Psoas muscle (tissue), 8 donors: Measurements from ENCODE around the gene MPPED1. TPM values are rescaled to one million over a fixed set of nuclear protein-coding genes. Genes with fewer than 3 reads are reported as not detected.

Experiments used
- ATAC-seq, 4 donors: fragments of 200-7000 bp; cut with Tn5 transposase; one replicate each; pipeline ENCODE4 v1.9.1; 2020; ENCODE audit warnings: moderate library complexity in 3 of 4, mild to moderate bottlenecking in 2 of 4
- DNase-seq, 2 donors: peaks; one replicate each; pipeline ENCODE4 v3.0.0-alpha.2; 2020
- H3K27ac ChIP-seq: fragments of 200-600 bp; one replicate; pipeline ENCODE4 v1.8.0; 2022
- H3K27me3 ChIP-seq, 3 donors: fragments of 200-600 bp in 1 of 3; one replicate each; pipeline versions ENCODE4 v1.6.1 to v1.8.0; 2013 to 2022; ENCODE audit warnings: low read length in 2 of 3, mild to moderate bottlenecking in 2 of 3, moderate library complexity in 1 of 3; ENCODE audit not compliant: insufficient read depth in 3 of 3
- H3K36me3 ChIP-seq, 2 donors: fragments of 200-600 bp in 1 of 2; one replicate each; pipeline versions ENCODE4 v1.6.1 to v1.8.0; 2013 to 2022; ENCODE audit warnings: low read depth in 1 of 2, mild to moderate bottlenecking in 1 of 2, moderate library complexity in 1 of 2; ENCODE audit not compliant: insufficient read depth in 1 of 2
- H3K4me1 ChIP-seq: fragments of 200-600 bp; one replicate; pipeline ENCODE4 v1.8.0; 2022
- H3K4me3 ChIP-seq: fragments of 200-600 bp; one replicate; pipeline ENCODE4 v1.8.0; 2022; ENCODE audit warnings: mild to moderate bottlenecking
- H3K9me3 ChIP-seq: fragments of 200-600 bp; one replicate; pipeline ENCODE4 v1.8.0; 2022
- WGBS, 3 donors: extraction: QIAGEN DNeasy Blood & Tissue Kit; methylation state at CpG; one replicate each; pipeline versions ENCODE4 v1.1.6 to v1.1.7; 2013; 5-methylcytosine and 5-hydroxymethylcytosine counted together
- intact Hi-C, 2 donors: fragments of 100-400 bp; cut with DNase I; formaldehyde crosslinking; loops; one replicate each; pipeline versions ENCODE4 v1.11.0 to v1.14.2; 2022
- polyA plus RNA-seq, 3 donors: library from polyadenylated mRNA; stranded (reverse); fragments of 200-250 nt; gene quantifications; one replicate each; pipeline ENCODE4 v1.2.3, GENCODE V29; 2013
- total RNA-seq, 4 donors: library from RNA; stranded (reverse); fragmentation: NEBNext Ultra II Directional in 2 of 4; extraction: Animal tissue kit (Norgen Biotek cat#: 25700) in 2 of 4; gene quantifications; one replicate each; pipeline versions ENCODE4 v1.2.1 to v1.2.4, GENCODE V29; 2021 to 2023
- TF ChIP-seq, protein P1 (sequence below): fragments of 200-600 bp; IDR thresholded peaks from one replicate; pipeline ENCODE4 v1.8.0; 2022; ENCODE audit warnings: antibody characterized with exemption
- donor health status: healthy with polysubstance abuse.
- donor health status: DM: no; HTN: no; CAD: no; lungs with moderate emphysema.
- donor health status: Bipolar disorder and iron deficiency.
- donor health status: healthy.
- donor health status: DM: yes; HTN: yes; CAD: no.
- donor health status: DM: no; HTN: no; CAD: no.
- donor health status: DM: no; HTN: no; CAD: no.
- donor health status: DM: yes; HTN: yes; CAD: no.

MPPED1 gene
- total and polyA plus RNA-seq, 7 donors: 0.04 to 0.10 TPM; not detected in 5

DNA sequence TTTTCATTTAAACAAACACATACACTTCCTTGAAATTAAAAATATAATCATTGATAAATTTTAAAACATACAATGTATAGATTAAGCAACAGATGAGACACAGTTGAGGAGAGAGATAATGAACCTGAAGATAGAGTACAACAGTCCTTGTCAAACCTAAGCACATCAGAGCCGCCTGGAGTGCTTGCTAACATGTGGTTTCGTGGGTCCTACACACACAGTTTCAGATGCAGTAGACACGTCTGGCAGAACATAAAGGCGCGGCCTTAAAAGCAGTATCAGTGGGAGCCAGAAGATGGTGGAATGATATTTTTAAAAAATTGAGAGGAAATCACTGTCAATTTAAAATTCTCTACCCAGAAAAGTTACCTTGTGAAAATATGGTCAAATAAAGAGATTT, 134.4 kb downstream of the MPPED1 start:
- no peak overlapping the region for H3K4me3 ChIP-seq
- no peaks in the 10 kb centered on the region for H3K4me1 ChIP-seq
- 85 to 88% (median 86%) methylated on average over 5 of the region's 5 CpGs for WGBS, 3 donors
- DNase-seq: no peak
- H3K9me3 ChIP-seq: no peaks in the 10 kb centered on the region
- ATAC-seq: no peak
- intact Hi-C loops: no loop called here
- H3K27ac ChIP-seq: no peak overlapping the region
- no peaks in the 10 kb centered on the region for H3K36me3 ChIP-seq
- no peaks in the 10 kb centered on the region for H3K27me3 ChIP-seq
- TF ChIP-seq, protein P1, sequence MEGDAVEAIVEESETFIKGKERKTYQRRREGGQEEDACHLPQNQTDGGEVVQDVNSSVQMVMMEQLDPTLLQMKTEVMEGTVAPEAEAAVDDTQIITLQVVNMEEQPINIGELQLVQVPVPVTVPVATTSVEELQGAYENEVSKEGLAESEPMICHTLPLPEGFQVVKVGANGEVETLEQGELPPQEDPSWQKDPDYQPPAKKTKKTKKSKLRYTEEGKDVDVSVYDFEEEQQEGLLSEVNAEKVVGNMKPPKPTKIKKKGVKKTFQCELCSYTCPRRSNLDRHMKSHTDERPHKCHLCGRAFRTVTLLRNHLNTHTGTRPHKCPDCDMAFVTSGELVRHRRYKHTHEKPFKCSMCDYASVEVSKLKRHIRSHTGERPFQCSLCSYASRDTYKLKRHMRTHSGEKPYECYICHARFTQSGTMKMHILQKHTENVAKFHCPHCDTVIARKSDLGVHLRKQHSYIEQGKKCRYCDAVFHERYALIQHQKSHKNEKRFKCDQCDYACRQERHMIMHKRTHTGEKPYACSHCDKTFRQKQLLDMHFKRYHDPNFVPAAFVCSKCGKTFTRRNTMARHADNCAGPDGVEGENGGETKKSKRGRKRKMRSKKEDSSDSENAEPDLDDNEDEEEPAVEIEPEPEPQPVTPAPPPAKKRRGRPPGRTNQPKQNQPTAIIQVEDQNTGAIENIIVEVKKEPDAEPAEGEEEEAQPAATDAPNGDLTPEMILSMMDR: no peak

DNA sequence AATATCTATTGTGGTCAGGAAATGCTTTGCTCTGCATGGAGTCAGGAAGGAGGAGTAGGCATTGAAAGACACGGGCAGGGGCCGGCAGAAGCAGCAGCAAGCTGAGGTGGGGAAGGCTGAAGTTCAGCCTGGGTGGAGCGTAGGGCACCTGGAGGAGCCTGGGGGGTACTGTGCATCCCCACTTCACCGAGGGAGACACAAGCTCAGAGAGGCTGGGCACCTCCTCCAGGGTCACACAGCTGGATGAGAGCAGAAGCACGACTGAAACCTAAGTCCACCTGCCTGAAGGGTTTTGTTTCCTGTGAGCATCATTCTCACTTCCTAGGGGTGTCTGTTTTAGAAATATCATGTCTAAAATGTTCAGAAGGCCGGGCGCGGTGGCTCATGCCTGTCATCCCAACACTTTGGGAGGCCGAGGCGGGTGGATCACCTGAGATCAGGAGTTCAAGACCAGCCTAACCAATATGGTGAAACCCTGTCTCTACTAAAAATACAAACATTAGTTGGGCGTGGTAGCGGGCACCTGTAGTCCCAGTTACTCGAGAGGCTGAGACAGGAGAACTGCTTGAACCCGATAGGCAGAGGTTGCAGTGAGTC, 138.3 kb downstream of the MPPED1 start:
- DNase-seq (no peak), ATAC-seq (no peak)
- H3K27ac ChIP-seq: no peak overlapping the region
- TF ChIP-seq, protein P1: no peak
- H3K27me3 ChIP-seq: no peaks in the 10 kb centered on the region
- H3K36me3 ChIP-seq: no peaks in the 10 kb centered on the region
- H3K4me1 ChIP-seq: no peaks in the 10 kb centered on the region
- 73 to 78% (median 73%) methylated on average over 14 of the region's 14 CpGs for WGBS, 3 donors
- H3K9me3 ChIP-seq: no peaks in the 10 kb centered on the region
- H3K4me3 ChIP-seq: no peak overlapping the region
- intact Hi-C loops: no loop called here

DNA sequence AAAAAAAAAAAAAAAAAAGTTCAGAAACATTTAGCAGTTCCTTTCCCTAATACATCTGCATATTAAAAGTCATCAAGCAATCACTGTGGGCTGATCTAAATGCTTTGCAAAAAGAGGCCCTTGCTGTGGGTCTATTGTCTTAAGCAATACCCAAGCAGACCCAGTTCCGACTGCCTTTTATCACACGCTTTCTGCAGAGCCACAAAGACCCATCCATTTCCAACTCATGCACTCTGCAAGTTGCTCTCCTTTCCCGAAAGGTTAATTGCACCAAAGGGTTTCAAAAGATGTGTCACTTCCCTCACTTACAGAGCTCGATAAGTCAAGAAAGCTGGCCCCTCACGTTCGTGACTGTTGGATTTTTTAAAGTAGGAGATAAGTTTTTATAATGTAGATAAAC, 138.9 kb downstream of the MPPED1 start:
- intact Hi-C loops: no loop called here
- 65 to 71% (median 70%) methylated on average over 6 of the region's 6 CpGs for WGBS, 3 donors
- Histone ChIP-seq H3K9me3 (no peaks in the 10 kb centered on the region), H3K27me3 (no peaks in the 10 kb centered on the region), H3K36me3 (no peaks in the 10 kb centered on the region), H3K27ac (no peak overlapping the region), H3K4me1 (no peaks in the 10 kb centered on the region), H3K4me3 (no peak overlapping the region)
- ATAC-seq (no peak), DNase-seq (no peak)
- TF ChIP-seq, protein P1: no peak

DNA sequence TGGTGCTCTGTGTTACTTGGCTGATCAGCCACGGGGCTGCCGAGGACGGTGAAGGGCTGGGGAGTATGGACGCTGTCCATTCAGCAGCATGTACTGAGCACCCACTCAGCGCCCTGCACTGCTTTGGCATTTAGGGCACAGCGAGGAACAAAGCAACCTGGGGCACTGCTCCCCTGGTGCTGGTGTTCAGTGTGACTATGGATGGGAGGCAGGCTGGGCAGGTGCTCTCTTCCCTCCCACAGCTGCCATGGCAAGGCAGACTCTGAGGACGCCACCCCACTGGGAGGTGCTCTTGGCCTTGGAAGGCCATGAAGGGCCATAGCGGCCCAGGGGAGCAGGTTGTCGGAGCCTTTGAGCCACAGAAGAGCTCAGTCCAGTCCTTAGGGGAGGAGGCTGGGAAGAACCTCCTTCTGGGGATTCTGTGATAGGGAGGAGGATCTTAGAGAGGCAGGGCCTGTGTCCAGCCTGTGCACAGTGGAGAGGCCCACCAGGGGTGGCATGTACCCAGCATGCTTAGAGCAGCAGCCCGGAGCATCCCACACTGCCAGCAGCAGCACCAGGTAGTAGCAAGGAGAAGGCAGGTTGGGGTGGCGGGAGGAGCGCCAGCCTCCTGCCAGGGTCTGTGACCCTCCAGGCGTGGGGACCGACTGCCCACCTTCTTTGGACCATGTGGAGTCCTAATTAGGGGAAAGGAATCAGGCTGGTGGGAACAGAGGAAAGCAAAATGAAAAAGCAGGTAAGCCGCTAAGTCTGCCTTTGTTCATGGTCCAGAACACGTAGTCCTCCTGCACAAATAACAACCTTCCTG, 141.8 kb downstream of the MPPED1 start:
- TF ChIP-seq, protein P1: no peak
- Histone ChIP-seq H3K4me1 (no peaks in the 10 kb centered on the region), H3K27ac (no peak overlapping the region), H3K36me3 (no peaks in the 10 kb centered on the region), H3K4me3 (no peak overlapping the region), H3K27me3 (no peaks in the 10 kb centered on the region), H3K9me3 (peaks cover 9% of the 10 kb centered on the region)
- intact Hi-C loops: no loop called here
- DNase-seq (no peak), ATAC-seq (no peak)
- 77 to 82% (median 78%) methylated on average over 16 of the region's 16 CpGs for whole genome bisulfite sequencing, 3 donors
